Activated CD8-positive, alpha-beta T cell treated with anti-CD3 and anti-CD28 coated beads, Interleukin-2, amount 10 ng/mL, durations not matched to agents 7 days and 5 days (primary cell): Measurements from ENCODE around the gene SPTLC3. TPM values are rescaled to one million over a fixed set of nuclear protein-coding genes. Genes with fewer than 3 reads are reported as not detected.

Experiments
- ATAC-seq: fragments of 150-1000 bp; cut with Tn5 transposase; one replicate; pipeline ENCODE4 v1.10.0; 2021; ENCODE audit warnings: moderate library complexity
- CTCF ChIA-PET: fragments of 350-600 bp; sonication (Branson Sonifier 250); formaldehyde crosslinking; loops from one replicate; lab custom pipeline; 2021; ENCODE audit warnings: antibody characterized with exemption; lab: Charles Lee
- POLR2A ChIA-PET: fragments of 350-600 bp; sonication (Branson Sonifier 250); formaldehyde crosslinking; loops from one replicate; lab custom pipeline; 2021; ENCODE audit warnings: antibody characterized with exemption; lab: Charles Lee
- DNase-seq: peaks from one replicate; pipeline ENCODE4 v3.0.0-alpha.2; 2020
- H3K27ac Mint-ChIP-seq: one replicate; pipeline ENCODE4 v1.8.0; 2021; ENCODE audit warnings: mild to moderate bottlenecking, mixed read lengths
- H3K27me3 Mint-ChIP-seq: one replicate; pipeline ENCODE4 v1.8.0; 2021; ENCODE audit warnings: low read depth, mixed read lengths
- H3K36me3 Mint-ChIP-seq: one replicate; pipeline ENCODE4 v1.8.0; 2021; ENCODE audit warnings: low read depth, mixed read lengths
- H3K4me1 Mint-ChIP-seq: one replicate; pipeline ENCODE4 v1.8.0; 2021; ENCODE audit warnings: low read depth, mixed read lengths
- H3K4me3 Mint-ChIP-seq: one replicate; pipeline ENCODE4 v1.8.0; 2021; ENCODE audit warnings: mild to moderate bottlenecking, mixed read lengths
- H3K9me3 Mint-ChIP-seq: one replicate; pipeline ENCODE4 v1.8.0; 2022; ENCODE audit warnings: mixed read lengths; ENCODE audit not compliant: insufficient read depth
- total RNA-seq, 2 experiments: library from RNA; stranded (reverse); gene quantifications; one replicate each; pipeline ENCODE4 v1.2.3, GENCODE V29; 2021

The SPTLC3 gene
- total RNA-seq, 2 experiments from 2014 or later: 0.05 to 0.37 TPM

DNA sequence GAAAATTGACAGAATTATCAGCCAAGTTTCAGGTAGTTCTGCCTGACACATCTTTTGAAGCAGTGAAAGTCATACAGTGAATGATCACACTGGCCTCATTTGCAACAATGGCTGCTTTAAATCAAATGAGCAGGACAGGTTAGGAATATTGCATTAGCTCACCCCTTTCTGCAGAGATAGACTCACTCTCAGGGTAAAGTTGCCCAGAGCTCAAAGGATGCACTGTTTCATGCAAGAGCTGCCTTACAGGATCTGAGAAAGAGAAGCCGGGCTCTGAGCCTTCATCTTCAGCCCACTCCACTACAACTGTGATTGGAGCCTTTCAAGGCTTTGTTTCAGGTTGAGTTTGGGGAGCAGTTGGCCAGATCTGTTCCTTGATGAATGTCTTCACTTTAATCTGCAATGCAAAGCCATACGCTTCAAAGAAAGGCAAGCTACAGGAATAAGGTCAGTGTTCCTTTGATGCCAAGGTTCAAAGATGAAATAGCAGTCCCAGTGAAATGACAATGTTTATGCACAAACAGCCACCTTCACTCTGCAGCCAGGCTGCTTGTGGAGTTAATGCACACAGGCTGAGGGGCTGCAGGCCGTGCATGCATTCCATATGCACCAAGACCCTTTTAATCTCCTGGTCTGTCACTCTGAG, 121.4 kb downstream of the SPTLC3 start:
- CTCF ChIA-PET: no interaction called here
- H3K36me3 Mint-ChIP-seq: no peaks in the 10 kb centered on the region

GRCh38 chr20:13130707-13131103, 121.9 kb downstream of the SPTLC3 start:
- Mint-ChIP-seq H3K27ac (no peak overlapping the region), H3K27me3 (peaks cover 5% of the 10 kb centered on the region), H3K4me1 (no peaks in the 10 kb centered on the region), H3K4me3 (no peak overlapping the region), H3K9me3 (no peaks in the 10 kb centered on the region), H3K36me3 (no peaks in the 10 kb centered on the region)
- no peak for DNase-seq
- no peak for ATAC-seq
- ChIA-PET CTCF (interaction anchor here (1.1 kb wide), 1 partner anchor 12 kb away, joined by 3 read pairs; no protein-coding TSS in a partner anchor), POLR2A (interaction anchor here (0.8 kb wide), 1 partner anchor 52 kb away, joined by 3 read pairs; no protein-coding TSS in a partner anchor)

More for the DNA sequence above, 121.4 kb downstream of the SPTLC3 start:
- no peak for DNase-seq
- Mint-ChIP-seq H3K27me3 (peaks cover 5% of the 10 kb centered on the region), H3K4me3 (no peak overlapping the region), H3K4me1 (no peaks in the 10 kb centered on the region), H3K27ac (no peak overlapping the region), H3K9me3 (no peaks in the 10 kb centered on the region)
- ATAC-seq: no peak
- POLR2A ChIA-PET: interaction anchor here (0.8 kb wide), 1 partner anchor 52 kb away, joined by 3 read pairs; no protein-coding TSS in a partner anchor

GRCh38 chr20:13131688-13132087, 122.9 kb downstream of the SPTLC3 start:
- Mint-ChIP-seq H3K4me1 (no peaks in the 10 kb centered on the region), H3K9me3 (no peaks in the 10 kb centered on the region), H3K27ac (no peak overlapping the region), H3K4me3 (no peak overlapping the region), H3K27me3 (peaks cover 5% of the 10 kb centered on the region), H3K36me3 (no peaks in the 10 kb centered on the region)
- DNase-seq: no peak
- ATAC-seq: no peak
- ChIA-PET POLR2A (no interaction called here), CTCF (interaction anchor here (1.1 kb wide), 1 partner anchor 13 kb away, joined by 3 read pairs; no protein-coding TSS in a partner anchor)

DNA sequence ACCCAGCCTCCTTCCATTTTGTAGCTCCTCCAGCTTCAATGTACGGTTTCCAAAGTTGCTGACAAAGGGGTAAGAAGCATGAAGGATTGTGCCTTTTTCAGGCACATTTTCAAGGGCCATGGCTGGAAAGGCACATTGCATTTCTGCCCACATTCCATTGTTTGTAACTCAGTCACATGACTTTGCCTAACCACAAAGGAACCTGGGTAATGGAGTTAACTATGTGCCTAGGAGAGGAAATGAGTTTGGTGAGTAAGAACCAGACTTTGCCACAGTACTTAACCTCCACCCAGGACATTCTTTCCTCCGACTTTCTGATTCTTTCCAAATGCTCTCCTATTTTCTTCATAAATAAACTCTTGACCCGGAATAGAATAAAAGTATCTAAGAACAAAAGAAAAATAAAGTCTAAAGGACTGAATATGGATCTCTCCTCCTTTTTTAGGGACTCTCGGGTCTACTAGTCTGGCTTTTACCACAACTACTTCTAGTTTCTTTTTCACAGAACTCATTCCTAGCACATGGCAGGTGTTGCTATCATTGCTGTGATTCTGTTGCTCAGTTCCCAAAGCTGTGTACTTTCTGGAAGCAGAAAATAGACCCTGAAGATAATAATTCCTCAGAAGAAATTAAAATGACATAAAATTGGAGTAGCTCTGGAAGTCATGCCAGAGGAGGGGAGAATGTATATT, 130.8 kb downstream of the SPTLC3 start:
- no peak overlapping the region for H3K27ac Mint-ChIP-seq
- DNase-seq (no peak), ATAC-seq (no peak)
- ChIA-PET CTCF (interaction anchor here (1.7 kb wide), 1 partner anchor 14 kb away, joined by 3 read pairs; no protein-coding TSS in a partner anchor), POLR2A (no interaction called here)
- H3K27me3 Mint-ChIP-seq: peaks cover 4% of the 10 kb centered on the region
- H3K36me3 Mint-ChIP-seq: no peaks in the 10 kb centered on the region
- peaks cover 4% of the 10 kb centered on the region for H3K4me1 Mint-ChIP-seq
- H3K9me3 Mint-ChIP-seq: no peaks in the 10 kb centered on the region
- no peak overlapping the region for H3K4me3 Mint-ChIP-seq

DNA sequence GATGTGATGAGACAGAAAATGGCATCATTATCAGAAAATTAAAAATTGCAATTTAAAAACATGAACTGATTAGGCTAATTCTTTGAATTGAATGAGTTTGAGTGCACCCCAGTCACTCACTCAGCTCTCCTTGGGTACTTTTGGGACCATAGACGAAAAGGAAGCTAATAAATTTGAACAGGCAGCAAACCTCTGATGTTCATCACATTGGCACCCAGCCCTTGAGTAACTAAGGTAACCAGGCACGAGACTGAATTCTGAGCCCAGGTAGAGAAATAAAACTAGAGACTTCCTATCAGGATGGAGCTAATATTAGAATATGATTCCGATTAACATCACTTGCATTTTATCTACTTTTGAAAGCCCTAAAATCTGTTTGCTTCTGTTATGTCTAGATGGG, 131.4 kb downstream of the SPTLC3 start:
- Mint-ChIP-seq H3K4me1 (peaks cover 4% of the 10 kb centered on the region), H3K4me3 (no peak overlapping the region), H3K36me3 (no peaks in the 10 kb centered on the region), H3K9me3 (no peaks in the 10 kb centered on the region), H3K27ac (no peak overlapping the region), H3K27me3 (peaks cover 4% of the 10 kb centered on the region)
- no peak for DNase-seq
- no peak for ATAC-seq
- ChIA-PET CTCF (no interaction called here), POLR2A (no interaction called here)

- Mint-ChIP-seq H3K9me3 (no peaks in the 10 kb centered on the region), H3K36me3 (no peaks in the 10 kb centered on the region)
Observed at GRCh38 chr20:13140775-13141174, 132.0 kb downstream of the SPTLC3 start.

GRCh38 chr20:13141546-13141945, 132.8 kb downstream of the SPTLC3 start:
- DNase-seq (no peak), ATAC-seq (no peak)
- Mint-ChIP-seq H3K27ac (no peak overlapping the region), H3K9me3 (no peaks in the 10 kb centered on the region), H3K4me3 (no peak overlapping the region), H3K27me3 (peaks cover 4% of the 10 kb centered on the region), H3K4me1 (peaks cover 4% of the 10 kb centered on the region), H3K36me3 (no peaks in the 10 kb centered on the region)
- POLR2A ChIA-PET: no interaction called here
- CTCF ChIA-PET: no interaction called here

More at GRCh38 chr20:13140775-13141174, 132.0 kb downstream of the SPTLC3 start:
- H3K27me3 Mint-ChIP-seq: peaks cover 4% of the 10 kb centered on the region
- CTCF ChIA-PET: no interaction called here
- POLR2A ChIA-PET: no interaction called here
- H3K27ac Mint-ChIP-seq: no peak overlapping the region
- H3K4me1 Mint-ChIP-seq: peaks cover 4% of the 10 kb centered on the region
- ATAC-seq (no peak), DNase-seq (no peak)
- no peak overlapping the region for H3K4me3 Mint-ChIP-seq

- H3K36me3 Mint-ChIP-seq: no peaks in the 10 kb centered on the region
- no peak overlapping the region for H3K27ac Mint-ChIP-seq
- H3K4me3 Mint-ChIP-seq: no peak overlapping the region
- peaks cover 4% of the 10 kb centered on the region for H3K27me3 Mint-ChIP-seq
- DNase-seq: no peak
- H3K9me3 Mint-ChIP-seq: no peaks in the 10 kb centered on the region
- CTCF ChIA-PET: no interaction called here
- ATAC-seq: no peak
- H3K4me1 Mint-ChIP-seq: peaks cover 4% of the 10 kb centered on the region
- POLR2A ChIA-PET: no interaction called here
Observed at GRCh38 chr20:13142143-13142542, 133.4 kb downstream of the SPTLC3 start.

DNA sequence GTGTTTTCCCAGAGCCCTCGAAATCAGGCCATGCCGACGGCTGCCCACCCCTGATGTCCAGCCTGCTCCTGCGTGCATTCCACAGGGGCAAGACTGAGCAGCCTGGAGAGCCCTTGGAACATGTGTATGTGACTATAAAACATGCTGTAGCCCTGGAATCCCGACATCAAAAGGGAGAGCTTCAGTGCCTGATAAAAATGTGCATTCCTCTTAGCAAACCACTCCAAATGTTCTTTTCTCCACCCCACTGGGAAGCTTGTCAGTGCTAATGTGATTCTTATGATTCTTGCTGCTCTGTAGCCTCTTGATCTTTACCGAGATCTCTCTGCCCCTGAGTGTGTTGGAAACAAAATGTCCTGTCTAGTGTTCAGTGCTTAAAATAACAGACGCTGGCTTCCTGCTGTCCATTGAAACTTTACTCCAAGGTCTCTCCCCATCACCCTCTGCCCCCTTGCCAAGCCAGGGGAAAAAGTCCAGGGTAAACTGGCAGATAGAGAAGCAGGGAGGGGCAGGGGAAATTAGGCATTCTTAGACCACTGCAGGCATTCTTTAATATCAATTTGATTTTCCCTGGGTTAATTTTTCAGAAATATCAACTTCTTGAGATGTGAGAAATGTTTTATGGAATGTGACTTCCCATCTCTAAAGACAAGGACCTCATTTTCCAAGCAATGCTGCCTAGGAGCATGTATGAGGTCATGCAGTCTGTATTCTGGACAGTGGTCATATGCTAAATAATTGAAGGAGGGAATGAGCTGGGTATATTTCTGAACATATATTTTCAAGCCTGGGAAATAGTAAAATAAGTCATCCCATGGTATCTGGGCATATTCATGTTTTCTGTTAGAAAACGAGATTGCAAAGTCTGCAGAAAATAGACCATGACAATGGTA, 138.5 kb downstream of the SPTLC3 start:
- peaks cover 6% of the 10 kb centered on the region for H3K27me3 Mint-ChIP-seq
- ChIA-PET CTCF (no interaction called here), POLR2A (no interaction called here)
- ATAC-seq (no peak), DNase-seq (no peak)
- no peaks in the 10 kb centered on the region for H3K9me3 Mint-ChIP-seq
- no peak overlapping the region for H3K4me3 Mint-ChIP-seq
- H3K27ac Mint-ChIP-seq: no peak overlapping the region
- no peaks in the 10 kb centered on the region for H3K4me1 Mint-ChIP-seq
- H3K36me3 Mint-ChIP-seq: no peaks in the 10 kb centered on the region

DNA sequence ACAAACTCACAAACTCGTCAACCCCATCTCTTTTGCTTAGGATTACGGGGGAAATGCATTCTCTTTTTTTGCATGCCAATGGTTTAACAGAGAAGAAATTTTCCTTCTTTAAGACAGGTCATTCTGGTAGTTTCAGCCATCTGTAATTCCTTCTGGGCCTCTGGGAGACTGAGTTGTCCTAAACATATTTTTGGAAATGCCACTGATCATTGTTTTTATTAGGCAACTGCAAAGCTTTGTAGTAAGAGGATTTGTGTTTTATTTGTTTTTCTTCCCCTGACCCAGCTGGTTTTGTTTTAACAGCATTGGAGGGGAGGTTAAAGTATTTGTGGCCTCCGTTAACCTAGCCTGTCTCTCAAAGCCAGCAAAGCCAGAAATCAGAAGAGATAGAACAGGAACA, 139.2 kb downstream of the SPTLC3 start:
- H3K4me3 Mint-ChIP-seq: no peak overlapping the region

GRCh38 chr20:13148402-13148801, 139.6 kb downstream of the SPTLC3 start:
- Mint-ChIP-seq H3K9me3 (no peaks in the 10 kb centered on the region), H3K27ac (no peak overlapping the region), H3K27me3 (peaks cover 6% of the 10 kb centered on the region), H3K4me1 (no peaks in the 10 kb centered on the region), H3K36me3 (no peaks in the 10 kb centered on the region), H3K4me3 (no peak overlapping the region)
- ATAC-seq: no peak
- CTCF ChIA-PET: interaction anchor here (1.1 kb wide), 1 partner anchor 398 kb away, joined by 3 read pairs; no protein-coding TSS in a partner anchor
- POLR2A ChIA-PET: no interaction called here
- no peak for DNase-seq

More for the DNA sequence above, 139.2 kb downstream of the SPTLC3 start:
- DNase-seq: no peak
- Mint-ChIP-seq H3K36me3 (no peaks in the 10 kb centered on the region), H3K27ac (no peak overlapping the region), H3K9me3 (no peaks in the 10 kb centered on the region), H3K27me3 (peaks cover 6% of the 10 kb centered on the region), H3K4me1 (no peaks in the 10 kb centered on the region)
- ChIA-PET CTCF (no interaction called here), POLR2A (no interaction called here)
- ATAC-seq: no peak
